MG63 (cell line): ENCODE results near the gene KRT40. TPM values are rescaled to one million over a fixed set of nuclear protein-coding genes. Genes with fewer than 3 reads are reported as not detected.

Experiments
- DNase-seq: peaks from one replicate; pipeline ENCODE4 v3.0.0-alpha.2; 2020
- H3K27me3 ChIP-seq: fragments of 250-450 bp; sonication (Bioruptor Pico); 2 replicates; pipeline ENCODE4 v1.5.1; 2020; ENCODE audit warnings: mild to moderate bottlenecking, moderate library complexity
- H3K36me3 ChIP-seq: fragments of 250-450 bp; sonication (Bioruptor Pico); 2 replicates; pipeline ENCODE4 v1.5.1; 2020; ENCODE audit warnings: mild to moderate bottlenecking, moderate library complexity
- H3K4me3 ChIP-seq: fragments of 250-450 bp; sonication (Bioruptor Pico); 2 replicates; pipeline ENCODE4 v1.5.1; 2020; ENCODE audit warnings: mild to moderate bottlenecking, moderate library complexity
- H3K9me3 ChIP-seq: fragments of 250-450 bp; sonication (Bioruptor Pico); 2 replicates; pipeline ENCODE4 v1.5.1; 2020; ENCODE audit warnings: mild to moderate bottlenecking, moderate library complexity
- total RNA-seq: library from RNA; depleted of rRNA; stranded (reverse); fragments of >200 nt; shearing (Covaris generic); gene quantifications from 2 replicates; pipeline ENCODE4 v1.2.3, GENCODE V29; 2014; ENCODE audit warnings: low replicate concordance

The KRT40 gene
- total RNA-seq, 1 experiment from 2014 or later, result not detected

DNA sequence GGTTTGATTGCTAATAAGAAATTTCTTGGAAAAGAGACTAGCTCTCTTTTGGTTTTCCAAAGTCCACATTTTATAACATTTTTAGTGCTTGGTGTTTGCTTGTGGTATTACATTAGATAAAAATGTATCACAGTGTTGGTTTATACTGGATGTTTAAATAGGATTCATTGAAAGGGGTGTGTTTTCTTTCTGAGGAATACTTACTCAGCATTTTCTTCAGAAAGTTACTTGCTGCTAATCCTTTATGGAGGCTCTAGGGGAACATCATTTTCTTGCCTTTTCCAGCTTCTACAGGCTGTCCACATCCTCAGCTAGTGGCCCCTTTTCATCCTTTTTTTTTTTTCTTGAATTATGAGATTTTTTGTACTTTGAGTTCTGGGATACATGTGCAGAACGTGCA, 16.5 kb downstream of the KRT40 start:
- Histone ChIP-seq H3K27me3 (no peaks in the 10 kb centered on the region), H3K4me3 (no peak overlapping the region)

DNA sequence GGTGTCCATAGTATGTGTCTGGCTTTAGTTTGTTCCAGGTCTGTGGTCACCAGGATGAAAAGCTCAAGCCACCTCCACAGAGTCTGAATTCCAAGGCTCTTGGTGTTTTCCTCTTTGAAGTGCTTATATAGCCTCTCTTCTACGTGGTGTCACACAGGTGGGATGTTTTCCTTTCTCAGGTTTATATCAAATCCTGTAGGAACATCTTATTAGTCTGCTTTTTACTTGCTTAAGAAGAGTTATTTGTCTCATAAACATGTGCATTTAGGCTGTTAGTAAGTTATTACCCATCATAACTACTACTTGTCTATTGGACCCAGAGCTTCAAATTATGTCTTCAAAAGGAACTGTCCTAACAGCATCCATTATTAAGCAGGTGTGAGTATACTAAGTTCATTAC, 17.3 kb downstream of the KRT40 start, which contains the start of gene KRT39:
Gene KRT39, minus strand, starts transcription at position 101 of the 400 bp plus-strand sequence. Its CDS starts 92 bp downstream, at position 9.
- DNase-seq, result no peak

More for the DNA sequence above, 16.5 kb downstream of the KRT40 start:
- Histone ChIP-seq H3K9me3 (peaks cover 9% of the 10 kb centered on the region; the same call in 1 of the 2 replicates), H3K36me3 (no peaks in the 10 kb centered on the region)
- DNase-seq, result no peak

GRCh38 chr17:40963838-40964237, 20.3 kb downstream of the KRT40 start:
- no peak for DNase-seq
- Histone ChIP-seq H3K4me3 (no peak overlapping the region), H3K27me3 (no peaks in the 10 kb centered on the region), H3K36me3 (no peaks in the 10 kb centered on the region), H3K9me3 (peaks cover 7% of the 10 kb centered on the region; the same call in 1 of the 2 replicates)

More for the DNA sequence above, 17.3 kb downstream of the KRT40 start, which contains the start of gene KRT39:
- Histone ChIP-seq H3K27me3 (no peaks in the 10 kb centered on the region), H3K9me3 (peaks cover 9% of the 10 kb centered on the region; the same call in 1 of the 2 replicates), H3K36me3 (no peaks in the 10 kb centered on the region), H3K4me3 (no peak within 1 kb of the TSS)

DNA sequence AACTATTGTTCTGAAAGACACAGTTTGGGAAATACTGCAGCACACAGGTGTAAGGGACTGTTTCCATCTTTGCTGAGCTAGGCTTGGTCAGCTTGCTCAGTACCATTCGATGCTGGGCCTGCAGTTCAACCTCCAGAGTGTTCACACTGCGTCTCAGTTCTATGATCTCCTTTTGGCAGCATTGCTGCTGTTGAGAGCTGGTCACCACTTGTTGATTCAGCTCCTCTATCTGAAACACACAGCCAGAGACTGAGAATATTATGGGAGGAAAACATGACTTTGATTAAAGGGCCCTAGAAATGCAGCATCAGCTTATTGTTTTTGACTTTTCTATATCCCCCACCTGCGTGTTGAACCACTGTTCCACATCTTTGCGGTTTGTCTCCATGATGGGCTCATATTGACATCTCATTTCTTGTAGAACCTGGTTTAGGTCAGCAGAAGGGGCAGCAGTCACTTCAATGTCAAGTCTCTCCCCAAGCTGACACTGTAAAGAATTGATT, 22.0 kb downstream of the KRT40 start:
- H3K27me3 ChIP-seq, result no peaks in the 10 kb centered on the region
- H3K9me3 ChIP-seq, result peaks cover 7% of the 10 kb centered on the region; the same call in 1 of the 2 replicates
- H3K4me3 ChIP-seq, result no peak overlapping the region
- no peak for DNase-seq
- no peaks in the 10 kb centered on the region for H3K36me3 ChIP-seq

DNA sequence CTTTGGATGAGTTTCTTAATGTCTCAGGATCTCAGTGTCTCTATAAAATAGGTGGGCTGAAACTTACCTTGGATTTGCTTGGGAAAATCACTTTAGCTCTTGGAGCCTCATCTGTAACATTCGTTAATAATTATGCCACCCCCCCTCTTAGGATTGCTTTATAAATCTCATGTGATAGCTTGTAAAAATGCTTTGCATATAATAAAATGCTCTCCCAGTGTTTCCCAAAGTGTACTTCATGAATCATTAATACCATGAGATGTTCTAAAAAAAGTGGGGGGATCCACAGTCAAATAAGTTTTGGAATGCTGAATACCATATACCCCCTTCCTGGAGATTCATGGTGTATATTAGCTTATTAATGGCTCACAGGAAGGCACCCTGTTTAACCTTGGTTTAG, 22.5 kb downstream of the KRT40 start:
- no peak for DNase-seq
- Histone ChIP-seq H3K9me3 (peaks cover 7% of the 10 kb centered on the region; the same call in 1 of the 2 replicates), H3K27me3 (no peaks in the 10 kb centered on the region), H3K4me3 (no peak overlapping the region), H3K36me3 (no peaks in the 10 kb centered on the region)

- no peak for DNase-seq
- H3K27me3 ChIP-seq, result no peaks in the 10 kb centered on the region
- H3K9me3 ChIP-seq, result peaks cover 4% of the 10 kb centered on the region; the same call in 1 of the 2 replicates
- H3K36me3 ChIP-seq, result no peaks in the 10 kb centered on the region
- no peak overlapping the region for H3K4me3 ChIP-seq
Observed at GRCh38 chr17:40960144-40960543, 24.0 kb downstream of the KRT40 start.

GRCh38 chr17:40958086-40958953, 25.8 kb downstream of the KRT40 start:
- Histone ChIP-seq H3K9me3 (no peaks in the 10 kb centered on the region), H3K27me3 (no peaks in the 10 kb centered on the region), H3K36me3 (no peaks in the 10 kb centered on the region), H3K4me3 (no peak overlapping the region)
- DNase-seq, result no peak

DNA sequence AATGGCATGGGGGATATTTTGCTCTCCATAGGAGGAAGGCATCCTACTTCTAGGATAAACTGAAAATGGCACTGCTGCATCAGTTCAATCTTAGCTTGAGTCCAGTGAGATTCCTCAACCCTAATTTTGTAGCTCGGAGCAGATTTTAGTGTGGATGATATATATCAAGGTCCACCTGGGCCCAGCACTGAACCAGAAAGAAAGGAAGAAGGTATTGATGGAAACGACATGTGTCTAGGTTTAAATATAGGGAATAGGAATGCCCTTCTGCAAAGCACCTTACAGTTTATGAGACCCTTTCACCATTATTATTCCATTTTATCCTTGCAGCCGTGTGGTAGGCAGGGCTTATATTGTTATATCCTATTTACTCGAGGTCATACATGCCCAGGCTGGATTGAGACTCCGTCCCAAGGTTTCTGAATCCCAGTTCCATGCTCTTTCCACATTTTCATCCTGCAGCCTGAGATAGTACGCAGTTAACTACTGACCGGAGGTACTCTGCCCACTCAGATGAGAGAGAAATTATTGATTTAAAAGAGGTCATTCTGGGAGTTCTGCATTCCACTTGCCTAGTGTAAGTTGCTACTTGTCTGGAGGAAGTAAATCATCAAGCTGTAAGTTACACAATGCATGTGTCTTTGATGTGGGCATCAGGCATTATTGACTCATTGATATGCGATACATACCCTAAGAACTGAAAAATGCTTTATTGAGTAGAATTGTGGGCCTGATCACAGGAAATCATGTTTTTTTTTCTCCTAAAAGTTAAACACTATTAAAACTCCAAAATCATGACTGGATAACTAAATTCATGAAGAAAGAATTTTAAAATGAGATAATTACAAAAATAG, 27.5 kb downstream of the KRT40 start:
- Histone ChIP-seq H3K4me3 (no peak overlapping the region), H3K27me3 (no peaks in the 10 kb centered on the region), H3K9me3 (no peaks in the 10 kb centered on the region), H3K36me3 (no peaks in the 10 kb centered on the region)
- DNase-seq, result peak; percentile 52

DNA sequence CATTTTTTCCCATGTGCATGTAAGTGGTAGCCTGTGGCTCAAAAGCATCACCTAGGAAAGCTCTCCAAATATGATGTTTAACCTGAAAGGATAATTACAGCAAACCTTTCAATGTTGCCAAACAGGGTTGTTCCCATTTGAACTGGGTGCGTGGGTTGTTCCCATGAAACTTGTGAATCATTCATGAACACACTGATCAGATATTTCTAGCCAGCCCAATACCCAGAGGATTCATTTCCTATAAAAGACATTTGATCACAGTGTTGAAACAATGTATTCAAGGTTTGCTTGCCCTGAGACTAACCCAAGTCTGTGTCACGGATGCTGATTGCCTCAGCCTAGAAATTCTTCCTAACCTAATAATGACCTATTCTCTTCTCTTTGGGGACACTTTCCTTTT, 30.2 kb downstream of the KRT40 start:
- Histone ChIP-seq H3K9me3 (no peaks in the 10 kb centered on the region), H3K36me3 (no peaks in the 10 kb centered on the region), H3K4me3 (no peak overlapping the region), H3K27me3 (no peaks in the 10 kb centered on the region)
- peak; percentile 76 for DNase-seq

DNA sequence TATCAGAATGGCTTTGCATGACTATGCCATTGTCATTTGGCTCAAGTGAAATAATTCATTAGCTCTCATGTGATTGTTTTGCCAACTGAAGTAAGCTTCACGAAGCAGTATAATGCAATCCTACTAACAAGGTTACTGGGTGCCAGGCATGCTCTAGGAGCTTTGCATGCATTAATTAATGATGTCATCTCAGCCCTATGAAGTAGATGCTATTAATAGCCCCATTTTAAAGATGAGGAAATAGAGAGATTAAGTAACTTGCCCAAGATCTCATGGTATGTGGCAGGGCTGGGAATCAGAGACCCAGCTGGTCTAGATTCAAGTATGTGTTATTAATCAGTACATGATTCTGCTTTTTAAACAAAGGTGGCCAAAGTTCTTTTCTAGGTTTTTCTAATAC, 31.5 kb downstream of the KRT40 start:
- no peaks in the 10 kb centered on the region for H3K36me3 ChIP-seq
- no peaks in the 10 kb centered on the region for H3K27me3 ChIP-seq
- peak; percentile 71 for DNase-seq
- no peaks in the 10 kb centered on the region for H3K9me3 ChIP-seq
- H3K4me3 ChIP-seq, result no peak overlapping the region

GRCh38 chr17:40952154-40952553, 32.0 kb downstream of the KRT40 start:
- no peak for DNase-seq
- H3K36me3 ChIP-seq, result no peaks in the 10 kb centered on the region
- no peaks in the 10 kb centered on the region for H3K9me3 ChIP-seq
- H3K27me3 ChIP-seq, result no peaks in the 10 kb centered on the region
- H3K4me3 ChIP-seq, result no peak overlapping the region

GRCh38 chr17:40951011-40951622, 33.0 kb downstream of the KRT40 start:
- H3K36me3 ChIP-seq, result no peaks in the 10 kb centered on the region
- no peaks in the 10 kb centered on the region for H3K27me3 ChIP-seq
- DNase-seq, result no peak
- no peak overlapping the region for H3K4me3 ChIP-seq
- no peaks in the 10 kb centered on the region for H3K9me3 ChIP-seq

DNA sequence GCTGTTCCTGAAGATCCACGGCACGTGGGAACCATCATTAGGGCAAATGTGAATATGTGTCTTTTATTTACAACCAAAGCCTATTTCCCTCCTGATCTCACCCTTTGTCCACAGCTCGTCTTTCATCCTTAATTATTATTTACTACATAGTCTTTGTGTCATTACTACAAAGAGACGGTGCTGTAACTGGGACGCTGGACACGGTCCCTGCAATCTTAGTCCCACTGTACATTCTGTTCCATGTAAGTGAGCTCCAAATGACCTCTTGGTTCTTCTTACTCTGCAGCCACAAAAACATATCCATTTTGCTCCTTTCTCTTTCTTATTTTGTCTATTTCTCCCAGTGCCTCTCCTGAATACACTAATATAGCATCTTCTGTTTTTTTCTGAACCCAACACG, 34.0 kb downstream of the KRT40 start:
- H3K9me3 ChIP-seq, result no peaks in the 10 kb centered on the region
- DNase-seq, result no peak
- H3K4me3 ChIP-seq, result no peak overlapping the region
- H3K36me3 ChIP-seq, result no peaks in the 10 kb centered on the region
- no peaks in the 10 kb centered on the region for H3K27me3 ChIP-seq

GRCh38 chr17:40949418-40949817, 34.7 kb downstream of the KRT40 start:
- no peaks in the 10 kb centered on the region for H3K27me3 ChIP-seq
- no peaks in the 10 kb centered on the region for H3K36me3 ChIP-seq
- H3K4me3 ChIP-seq, result no peak overlapping the region
- no peak for DNase-seq
- H3K9me3 ChIP-seq, result no peaks in the 10 kb centered on the region

GRCh38 chr17:40947929-40948328, 36.2 kb downstream of the KRT40 start:
- Histone ChIP-seq H3K9me3 (no peaks in the 10 kb centered on the region; the same call in none of the 2 replicates), H3K27me3 (no peaks in the 10 kb centered on the region), H3K4me3 (no peak overlapping the region), H3K36me3 (no peaks in the 10 kb centered on the region)
- DNase-seq, result no peak

DNA sequence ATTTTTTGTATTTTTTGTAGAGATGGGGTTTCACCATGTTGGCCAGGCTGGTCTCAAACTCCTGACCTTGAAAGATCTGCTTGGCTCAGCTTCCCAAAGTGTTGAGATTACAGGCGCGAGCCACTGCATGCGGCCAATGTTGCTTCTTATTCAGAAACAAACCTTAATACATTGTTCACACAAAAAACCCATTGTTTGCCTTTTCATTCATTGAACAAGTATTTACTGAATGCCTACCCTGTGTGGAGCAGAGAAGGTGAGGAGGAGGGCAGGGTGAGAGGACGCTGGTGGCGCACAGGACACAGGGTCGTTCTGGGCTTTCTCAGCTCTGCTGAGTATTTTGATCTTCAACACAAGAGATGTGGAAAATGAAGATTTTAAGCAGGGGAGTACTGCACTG, 38.7 kb downstream of the KRT40 start:
- Histone ChIP-seq H3K36me3 (no peaks in the 10 kb centered on the region), H3K9me3 (no peaks in the 10 kb centered on the region; the same call in none of the 2 replicates), H3K4me3 (no peak overlapping the region), H3K27me3 (no peaks in the 10 kb centered on the region)
- DNase-seq, result no peak
